ENCODE measurements around the gene PARS2. TPM values are rescaled to one million over a fixed set of nuclear protein-coding genes. Genes with fewer than 3 reads are reported as not detected.

PARS2 gene
- total and polyA plus RNA-seq, 2 experiments from 2014 or later = 5.9 to 13.6 TPM

DNA sequence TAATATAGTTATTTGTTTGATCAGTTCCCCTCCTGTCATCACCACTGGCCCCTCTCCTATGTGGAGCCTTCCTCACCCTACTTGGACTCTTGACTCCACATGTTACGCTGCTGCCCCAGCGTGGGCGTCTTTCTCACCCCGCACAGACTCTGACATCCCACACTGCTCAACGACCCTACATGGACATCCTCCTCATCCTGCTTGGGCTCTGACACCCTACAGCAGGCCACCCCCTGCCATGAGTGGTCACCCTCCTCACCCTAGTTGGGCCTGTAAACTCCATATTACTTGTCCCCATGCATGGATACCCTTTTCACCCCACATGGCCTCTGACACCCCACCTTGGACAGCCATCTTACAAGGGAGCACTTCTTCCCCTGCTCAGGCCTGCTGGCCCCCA, 27.6 kb downstream of the PARS2 start:
- peaks cover 56% of the 10 kb centered on the region for H3K36me3 Mint-ChIP-seq (ENCODE audit: low read depth)
- no peaks in the 10 kb centered on the region for H3K27me3 ChIP-seq (ENCODE audit: insufficient read depth)

More for the DNA sequence above, 27.6 kb downstream of the PARS2 start:
- H3K9me3 Mint-ChIP-seq = no peaks in the 10 kb centered on the region
- Histone ChIP-seq H3K4me2 (no peak overlapping the region), H3K4me3 (no peak overlapping the region), H3F3A (replicated peaks; ENCODE audit: low read depth) (no peaks in the 10 kb centered on the region), H3K36me3 (ENCODE audit: insufficient read depth) (peaks cover 16% of the 10 kb centered on the region), H4K20me1 (replicated peaks; ENCODE audit: insufficient read depth) (no peaks in the 10 kb centered on the region; the same call in none of the 2 replicates), H3K4me1 (ENCODE audit: insufficient read depth) (no peaks in the 10 kb centered on the region), H3K9me2 (ENCODE audit: insufficient read depth) (no peaks in the 10 kb centered on the region), H3K79me2 (replicated peaks; ENCODE audit: insufficient read depth) (no peaks in the 10 kb centered on the region), H3K27ac (ENCODE audit: low read depth) (no peak overlapping the region), H2AFZ (no peak overlapping the region)
- TF ChIP-seq ZNF114 (CRISPR knock-in tag; IDR thresholded peaks at IDR 0.05) (no peak), NANOG (IDR thresholded peaks at IDR 0.05; ENCODE audit: borderline replicate concordance) (no peak), POLR2AphosphoS5 (IDR thresholded peaks at IDR 0.05; ENCODE audit: low read depth) (no peak), ETS1 (IDR thresholded peaks at IDR 0.05) (no peak), EZH2 (IDR thresholded peaks at IDR 0.05; ENCODE audit: low read depth, unreplicated experiment) (no peak), JUNB (IDR thresholded peaks at IDR 0.05; ENCODE audit: unreplicated experiment) (no peak), EZH2phosphoT487 (IDR thresholded peaks at IDR 0.05; ENCODE audit: unreplicated experiment) (no peak), CTCF (conservative IDR thresholded peaks at IDR 0.05; ENCODE audit: low read depth in 2 of 2) (no peak)
- TF ChIP-seq, protein P1, sequence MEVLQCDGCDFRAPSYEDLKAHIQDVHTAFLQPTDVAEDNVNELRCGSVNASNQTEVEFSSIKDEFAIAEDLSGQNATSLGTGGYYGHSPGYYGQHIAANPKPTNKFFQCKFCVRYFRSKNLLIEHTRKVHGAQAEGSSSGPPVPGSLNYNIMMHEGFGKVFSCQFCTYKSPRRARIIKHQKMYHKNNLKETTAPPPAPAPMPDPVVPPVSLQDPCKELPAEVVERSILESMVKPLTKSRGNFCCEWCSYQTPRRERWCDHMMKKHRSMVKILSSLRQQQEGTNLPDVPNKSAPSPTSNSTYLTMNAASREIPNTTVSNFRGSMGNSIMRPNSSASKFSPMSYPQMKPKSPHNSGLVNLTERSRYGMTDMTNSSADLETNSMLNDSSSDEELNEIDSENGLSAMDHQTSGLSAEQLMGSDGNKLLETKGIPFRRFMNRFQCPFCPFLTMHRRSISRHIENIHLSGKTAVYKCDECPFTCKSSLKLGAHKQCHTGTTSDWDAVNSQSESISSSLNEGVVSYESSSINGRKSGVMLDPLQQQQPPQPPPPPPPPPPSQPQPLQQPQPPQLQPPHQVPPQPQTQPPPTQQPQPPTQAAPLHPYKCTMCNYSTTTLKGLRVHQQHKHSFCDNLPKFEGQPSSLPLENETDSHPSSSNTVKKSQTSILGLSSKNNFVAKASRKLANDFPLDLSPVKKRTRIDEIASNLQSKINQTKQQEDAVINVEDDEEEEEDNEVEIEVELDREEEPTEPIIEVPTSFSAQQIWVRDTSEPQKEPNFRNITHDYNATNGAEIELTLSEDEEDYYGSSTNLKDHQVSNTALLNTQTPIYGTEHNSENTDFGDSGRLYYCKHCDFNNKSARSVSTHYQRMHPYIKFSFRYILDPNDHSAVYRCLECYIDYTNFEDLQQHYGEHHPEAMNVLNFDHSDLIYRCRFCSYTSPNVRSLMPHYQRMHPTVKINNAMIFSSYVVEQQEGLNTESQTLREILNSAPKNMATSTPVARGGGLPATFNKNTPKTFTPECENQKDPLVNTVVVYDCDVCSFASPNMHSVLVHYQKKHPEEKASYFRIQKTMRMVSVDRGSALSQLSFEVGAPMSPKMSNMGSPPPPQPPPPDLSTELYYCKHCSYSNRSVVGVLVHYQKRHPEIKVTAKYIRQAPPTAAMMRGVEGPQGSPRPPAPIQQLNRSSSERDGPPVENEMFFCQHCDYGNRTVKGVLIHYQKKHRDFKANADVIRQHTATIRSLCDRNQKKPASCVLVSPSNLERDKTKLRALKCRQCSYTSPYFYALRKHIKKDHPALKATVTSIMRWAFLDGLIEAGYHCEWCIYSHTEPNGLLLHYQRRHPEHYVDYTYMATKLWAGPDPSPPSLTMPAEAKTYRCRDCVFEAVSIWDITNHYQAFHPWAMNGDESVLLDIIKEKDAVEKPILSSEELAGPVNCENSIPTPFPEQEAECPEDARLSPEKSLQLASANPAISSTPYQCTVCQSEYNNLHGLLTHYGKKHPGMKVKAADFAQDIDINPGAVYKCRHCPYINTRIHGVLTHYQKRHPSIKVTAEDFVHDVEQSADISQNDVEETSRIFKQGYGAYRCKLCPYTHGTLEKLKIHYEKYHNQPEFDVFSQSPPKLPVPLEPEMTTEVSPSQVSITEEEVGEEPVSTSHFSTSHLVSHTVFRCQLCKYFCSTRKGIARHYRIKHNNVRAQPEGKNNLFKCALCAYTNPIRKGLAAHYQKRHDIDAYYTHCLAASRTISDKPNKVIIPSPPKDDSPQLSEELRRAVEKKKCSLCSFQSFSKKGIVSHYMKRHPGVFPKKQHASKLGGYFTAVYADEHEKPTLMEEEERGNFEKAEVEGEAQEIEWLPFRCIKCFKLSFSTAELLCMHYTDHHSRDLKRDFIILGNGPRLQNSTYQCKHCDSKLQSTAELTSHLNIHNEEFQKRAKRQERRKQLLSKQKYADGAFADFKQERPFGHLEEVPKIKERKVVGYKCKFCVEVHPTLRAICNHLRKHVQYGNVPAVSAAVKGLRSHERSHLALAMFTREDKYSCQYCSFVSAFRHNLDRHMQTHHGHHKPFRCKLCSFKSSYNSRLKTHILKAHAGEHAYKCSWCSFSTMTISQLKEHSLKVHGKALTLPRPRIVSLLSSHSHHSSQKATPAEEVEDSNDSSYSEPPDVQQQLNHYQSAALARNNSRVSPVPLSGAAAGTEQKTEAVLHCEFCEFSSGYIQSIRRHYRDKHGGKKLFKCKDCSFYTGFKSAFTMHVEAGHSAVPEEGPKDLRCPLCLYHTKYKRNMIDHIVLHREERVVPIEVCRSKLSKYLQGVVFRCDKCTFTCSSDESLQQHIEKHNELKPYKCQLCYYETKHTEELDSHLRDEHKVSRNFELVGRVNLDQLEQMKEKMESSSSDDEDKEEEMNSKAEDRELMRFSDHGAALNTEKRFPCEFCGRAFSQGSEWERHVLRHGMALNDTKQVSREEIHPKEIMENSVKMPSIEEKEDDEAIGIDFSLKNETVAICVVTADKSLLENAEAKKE (CRISPR knock-in tag; IDR thresholded peaks at IDR 0.05) = no peak
- no peak for DNase-seq (ENCODE audit: low spot score)
- H3K27me3 Mint-ChIP-seq (ENCODE audit: insufficient read depth, low read depth, poor library complexity) = no peaks in the 10 kb centered on the region
- no peak for ATAC-seq
- H3K4me3 Mint-ChIP-seq = no peak overlapping the region
- H3K4me1 Mint-ChIP-seq = no peaks in the 10 kb centered on the region; the same call in 2 of the 3 replicates
- H3K27ac Mint-ChIP-seq = no peak overlapping the region; the same call in 1 of the 2 replicates

Data from GM23338 (cell line).